KMS-11 (cell line): Measurements from ENCODE around the gene SH3BGRL3.
A peak's percentile ranks its signal among the peaks of the same experiment; 100 is the strongest.

Experiments used
- H2AFZ ChIP-seq: fragments of 200-600 bp; sonication (generic); 2 replicates; pipeline ENCODE4 v1.6.1; 2016; ENCODE audit warnings: antibody characterized with exemption, mixed run types, low read depth
- H3K27ac ChIP-seq: fragments of 200-600 bp; sonication (generic); 2 replicates; pipeline ENCODE4 v1.6.1; 2016; ENCODE audit warnings: mild to moderate bottlenecking, mixed run types
- H3K27me3 ChIP-seq: fragments of 200-600 bp; sonication (generic); 2 replicates; pipeline ENCODE4 v1.6.1; 2017; ENCODE audit warnings: mild to moderate bottlenecking, low read depth, mixed run types, moderate library complexity; ENCODE audit not compliant: insufficient read depth
- H3K36me3 ChIP-seq: fragments of 200-600 bp; sonication (generic); 2 replicates; pipeline ENCODE4 v1.6.1; 2017; ENCODE audit warnings: mild to moderate bottlenecking, mixed run types; ENCODE audit not compliant: insufficient read depth
- H3K4me1 ChIP-seq: fragments of 200-600 bp; sonication (generic); 2 replicates; pipeline ENCODE4 v1.6.1; 2016; ENCODE audit warnings: mild to moderate bottlenecking, low read depth, mixed run types; ENCODE audit not compliant: poor library complexity, severe bottlenecking
- H3K4me2 ChIP-seq: fragments of 200-600 bp; sonication (generic); 2 replicates; pipeline ENCODE4 v1.7.0; 2016; ENCODE audit warnings: mild to moderate bottlenecking, mixed run types
- H3K4me3 ChIP-seq: fragments of 200-600 bp; sonication (generic); IDR thresholded peaks from 2 replicates; pipeline ENCODE4 v1.6.1; 2017; ENCODE audit warnings: low read depth, low read length, mixed read lengths; ENCODE audit not compliant: insufficient read depth
- H3K79me2 ChIP-seq: fragments of 200-600 bp; sonication (generic); 2 replicates; pipeline ENCODE4 v1.6.1; 2016; ENCODE audit warnings: low read depth, mixed run types; ENCODE audit not compliant: insufficient read depth
- H3K9ac ChIP-seq: fragments of 200-600 bp; sonication (generic); 2 replicates; pipeline ENCODE4 v1.6.1; 2016; ENCODE audit warnings: mild to moderate bottlenecking, mixed run types
- H4K20me1 ChIP-seq: fragments of 200-600 bp; sonication (generic); 2 replicates; pipeline ENCODE4 v1.6.1; 2016; ENCODE audit warnings: mild to moderate bottlenecking, mixed run types; ENCODE audit not compliant: insufficient read depth
- TF ChIP-seq, protein P1 (sequence below): fragments of 200-600 bp; sonication (generic); conservative IDR thresholded peaks from 2 replicates; pipeline ENCODE4 v1.6.1; 2017; ENCODE audit warnings: low read depth, mild to moderate bottlenecking, antibody characterized with exemption, low read length, moderate library complexity, mixed read lengths

SH3BGRL3 gene

DNA sequence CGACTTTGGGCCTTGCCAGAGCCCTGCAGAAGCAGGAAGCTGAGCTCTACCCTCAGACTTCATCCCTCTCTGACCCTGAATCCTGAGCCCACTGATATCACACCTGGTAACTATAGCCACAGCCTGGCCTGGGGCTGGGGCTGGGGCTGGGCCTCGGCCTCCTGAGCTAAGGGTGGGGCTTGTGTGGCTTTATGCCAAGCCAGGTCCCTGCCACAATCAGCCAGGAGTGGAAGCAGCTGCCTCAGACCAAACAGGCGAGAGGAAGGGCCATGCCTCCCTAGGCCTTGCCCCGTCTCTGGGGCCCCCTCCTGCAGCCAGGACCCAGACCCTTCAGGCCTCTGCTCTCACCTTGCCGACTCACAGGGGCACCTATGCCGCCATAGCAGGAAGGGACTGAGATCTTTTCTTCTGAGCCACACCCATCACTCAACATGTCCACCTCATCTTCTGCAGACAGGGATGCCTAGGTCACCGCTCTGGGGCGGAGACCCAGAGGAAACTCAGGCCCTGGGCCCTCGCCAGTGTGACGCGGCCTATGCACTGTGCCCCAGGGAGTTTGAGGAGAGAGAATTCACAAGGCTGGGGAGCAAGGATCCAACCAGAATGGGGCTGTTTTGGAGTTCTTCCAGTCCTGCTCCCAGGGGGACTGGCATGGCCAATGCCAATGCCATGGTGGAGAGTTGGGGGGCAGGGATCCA, 20.8 kb downstream of the SH3BGRL3 start:
- no peak overlapping the region for H3K4me2 ChIP-seq
- peaks cover 6% of the 10 kb centered on the region for H3K4me1 ChIP-seq

DNA sequence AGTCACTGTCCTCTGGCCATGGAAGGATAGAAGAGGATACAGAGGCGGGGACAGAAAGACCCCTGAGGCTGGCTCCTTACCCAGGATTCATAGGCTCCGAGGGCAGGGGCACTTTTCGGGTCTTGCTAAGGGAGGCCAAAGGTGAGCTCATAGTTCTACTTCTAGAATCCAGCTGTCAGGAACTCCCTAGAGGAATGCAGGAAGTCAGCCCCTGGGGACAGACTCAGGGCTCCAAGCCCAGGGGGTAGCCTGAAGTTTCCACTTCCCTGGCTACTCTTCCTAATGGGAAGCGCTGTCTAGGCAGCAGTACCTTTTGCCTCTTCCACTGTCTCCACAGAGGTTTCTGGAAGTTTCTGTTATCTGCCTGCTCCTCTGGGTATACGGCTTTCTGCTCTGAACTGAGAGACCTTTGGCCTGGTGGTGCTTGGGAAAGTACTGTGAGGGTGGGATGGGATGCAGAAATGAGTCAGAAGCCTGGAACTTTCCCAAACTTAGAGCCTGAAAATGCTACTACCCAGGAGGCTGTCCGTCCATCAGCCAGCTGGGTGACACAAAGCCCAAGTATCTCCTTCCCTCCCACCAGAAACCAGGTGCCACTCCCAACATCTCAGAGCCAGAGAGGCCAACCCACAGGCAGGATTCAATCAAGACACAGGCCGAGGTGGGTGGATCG, 23.0 kb downstream of the SH3BGRL3 start:
- Histone ChIP-seq H3K4me3 (no peak overlapping the region), H3K36me3 (no peaks in the 10 kb centered on the region), H3K79me2 (no peaks in the 10 kb centered on the region), H3K4me1 (peaks cover 18% of the 10 kb centered on the region), H2AFZ (no peak overlapping the region), H4K20me1 (no peaks in the 10 kb centered on the region), H3K9ac (no peak overlapping the region), H3K27ac (no peak overlapping the region), H3K4me2 (no peak overlapping the region), H3K27me3 (no peaks in the 10 kb centered on the region)
- TF ChIP-seq, protein P1, sequence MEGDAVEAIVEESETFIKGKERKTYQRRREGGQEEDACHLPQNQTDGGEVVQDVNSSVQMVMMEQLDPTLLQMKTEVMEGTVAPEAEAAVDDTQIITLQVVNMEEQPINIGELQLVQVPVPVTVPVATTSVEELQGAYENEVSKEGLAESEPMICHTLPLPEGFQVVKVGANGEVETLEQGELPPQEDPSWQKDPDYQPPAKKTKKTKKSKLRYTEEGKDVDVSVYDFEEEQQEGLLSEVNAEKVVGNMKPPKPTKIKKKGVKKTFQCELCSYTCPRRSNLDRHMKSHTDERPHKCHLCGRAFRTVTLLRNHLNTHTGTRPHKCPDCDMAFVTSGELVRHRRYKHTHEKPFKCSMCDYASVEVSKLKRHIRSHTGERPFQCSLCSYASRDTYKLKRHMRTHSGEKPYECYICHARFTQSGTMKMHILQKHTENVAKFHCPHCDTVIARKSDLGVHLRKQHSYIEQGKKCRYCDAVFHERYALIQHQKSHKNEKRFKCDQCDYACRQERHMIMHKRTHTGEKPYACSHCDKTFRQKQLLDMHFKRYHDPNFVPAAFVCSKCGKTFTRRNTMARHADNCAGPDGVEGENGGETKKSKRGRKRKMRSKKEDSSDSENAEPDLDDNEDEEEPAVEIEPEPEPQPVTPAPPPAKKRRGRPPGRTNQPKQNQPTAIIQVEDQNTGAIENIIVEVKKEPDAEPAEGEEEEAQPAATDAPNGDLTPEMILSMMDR = no peak

More for the DNA sequence above, 20.8 kb downstream of the SH3BGRL3 start:
- H3K79me2 ChIP-seq = no peaks in the 10 kb centered on the region
- TF ChIP-seq, protein P1 = no peak
- H3K9ac ChIP-seq = no peak overlapping the region
- H3K27me3 ChIP-seq = no peaks in the 10 kb centered on the region
- H4K20me1 ChIP-seq = no peaks in the 10 kb centered on the region
- H3K27ac ChIP-seq = no peak overlapping the region
- H3K36me3 ChIP-seq = no peaks in the 10 kb centered on the region
- no peak overlapping the region for H3K4me3 ChIP-seq
- no peak overlapping the region for H2AFZ ChIP-seq

- no peaks in the 10 kb centered on the region for H4K20me1 ChIP-seq
- peak overlapping the region; percentile 96 for H2AFZ ChIP-seq
- peak overlapping the region; percentile 91 for H3K4me3 ChIP-seq
- TF ChIP-seq, protein P1 = no peak
- H3K36me3 ChIP-seq = no peaks in the 10 kb centered on the region
- H3K27me3 ChIP-seq = no peaks in the 10 kb centered on the region
- peak overlapping the region; percentile 63 for H3K27ac ChIP-seq
- H3K9ac ChIP-seq = peak overlapping the region; percentile 77
- H3K4me2 ChIP-seq = peak overlapping the region; percentile 98
- H3K4me1 ChIP-seq = peaks cover 19% of the 10 kb centered on the region
- no peaks in the 10 kb centered on the region for H3K79me2 ChIP-seq
Observed at GRCh38 chr1:26305667-26306289, 25.9 kb downstream of the SH3BGRL3 start.

DNA sequence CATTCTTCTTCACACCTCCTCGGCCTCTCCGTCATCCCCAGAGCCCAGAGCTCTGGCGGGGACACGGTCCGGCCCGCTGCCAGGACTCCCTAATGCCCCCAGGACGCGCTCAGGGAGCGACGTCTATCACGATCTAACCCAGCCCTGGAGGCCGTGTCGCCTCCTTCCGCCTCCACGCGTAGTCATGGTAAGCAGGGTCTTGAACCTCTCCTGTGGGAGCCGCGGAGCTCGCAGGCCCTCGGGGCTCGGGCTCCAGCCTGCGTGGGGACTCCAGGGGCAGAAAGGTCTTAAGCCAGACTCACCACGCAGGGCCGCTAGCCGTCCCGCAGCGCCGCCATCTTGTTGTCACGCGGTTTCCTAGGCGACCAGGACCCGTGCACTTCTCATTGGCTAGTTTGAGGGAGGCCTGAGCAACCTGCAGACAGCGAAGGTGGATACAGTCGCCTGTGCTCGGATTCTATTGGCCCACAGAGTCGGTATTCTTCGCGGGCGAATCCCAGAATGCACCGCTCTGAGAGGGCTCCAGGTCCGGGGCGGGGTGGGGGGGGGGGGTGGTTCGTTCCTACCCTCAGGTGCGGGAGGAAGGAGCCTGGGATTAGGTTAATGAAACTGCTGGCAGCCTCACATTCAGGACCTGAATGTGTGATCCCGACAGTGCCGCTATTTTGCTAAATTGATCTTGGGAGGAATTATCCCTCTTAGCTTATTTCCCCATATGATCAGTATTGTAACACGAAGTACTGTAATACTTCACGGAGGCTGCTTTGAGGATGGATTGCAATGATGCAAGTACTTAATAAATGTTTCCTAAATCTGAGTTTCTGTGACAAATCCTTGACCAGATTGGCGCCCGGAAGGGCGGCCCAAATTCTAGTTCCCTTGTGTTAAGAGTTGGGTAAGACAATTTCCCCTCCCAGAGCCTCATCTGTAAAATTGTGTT, 26.7 kb downstream of the SH3BGRL3 start, which contains the start of gene UBXN11:
TSS of gene UBXN11 (minus strand) at position 347 of the 940 bp plus-strand sequence. CDS start 3,753 bp downstream, outside the sequence.
- Histone ChIP-seq H2AFZ (peak within 1 kb of the TSS; percentile 96), H3K4me1 (peaks cover 19% of the 10 kb centered on the region), H3K9ac (peak within 1 kb of the TSS; percentile 77), H3K4me3 (peak within 1 kb of the TSS; percentile 91), H3K36me3 (no peaks in the 10 kb centered on the region), H3K79me2 (no peaks in the 10 kb centered on the region), H3K27ac (peak within 1 kb of the TSS; percentile 63), H4K20me1 (no peaks in the 10 kb centered on the region), H3K27me3 (no peaks in the 10 kb centered on the region), H3K4me2 (peak within 1 kb of the TSS; percentile 98)
- TF ChIP-seq, protein P1 = no peak
